ENCODE data around the gene PLA2G5.

Gene PLA2G5

GRCh38 chr1:20071416-20071815 is 1.4 kb downstream of the PLA2G5 start:
- no peaks in the 10 kb centered on the region for H3K36me3 ChIP-seq (ENCODE audit: control insufficient read depth, insufficient read depth, low read length)
- no peak overlapping the region for H3K4me3 ChIP-seq (ENCODE audit: low read length)
- no peaks in the 10 kb centered on the region for H3K4me1 ChIP-seq (ENCODE audit: control insufficient read depth, insufficient read depth, low read length)
- no peaks in the 10 kb centered on the region for H3K9me3 ChIP-seq (ENCODE audit: control insufficient read depth, low read length)
- H3K27me3 ChIP-seq (ENCODE audit: control insufficient read depth, insufficient read depth, low read length): peaks cover 4% of the 10 kb centered on the region
- H3K9ac ChIP-seq (ENCODE audit: low read length): no peak overlapping the region

DNA sequence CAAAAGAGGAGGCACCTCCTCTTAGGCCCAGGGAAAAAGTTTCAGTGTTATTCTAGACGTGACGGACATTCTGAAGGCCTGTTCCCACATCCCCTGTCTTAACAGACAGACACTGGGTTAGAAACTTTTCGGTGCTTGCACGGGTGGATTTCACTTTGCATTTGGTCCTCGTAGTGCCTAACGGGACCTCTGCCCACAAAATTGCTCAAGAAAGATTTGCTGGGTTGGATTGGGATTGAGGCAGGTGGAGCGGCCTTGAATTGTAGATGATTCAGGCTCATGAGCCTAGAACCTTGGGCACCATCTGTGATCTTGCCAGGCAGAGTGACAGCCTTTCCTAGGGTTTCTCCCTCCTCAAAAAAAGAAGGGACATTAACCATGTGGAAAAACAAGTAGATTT is 2.8 kb downstream of the PLA2G5 start:
- Histone ChIP-seq H3K27me3 (ENCODE audit: control insufficient read depth, insufficient read depth, low read length) (peaks cover 4% of the 10 kb centered on the region), H3K36me3 (ENCODE audit: control insufficient read depth, insufficient read depth, low read length) (no peaks in the 10 kb centered on the region), H3K4me3 (ENCODE audit: low read length) (no peak overlapping the region), H3K9ac (ENCODE audit: low read length) (no peak overlapping the region), H3K4me1 (ENCODE audit: control insufficient read depth, insufficient read depth, low read length) (no peaks in the 10 kb centered on the region), H3K9me3 (ENCODE audit: control insufficient read depth, low read length) (no peaks in the 10 kb centered on the region)

- Histone ChIP-seq H3K4me1 (ENCODE audit: control insufficient read depth, insufficient read depth, low read length) (no peaks in the 10 kb centered on the region), H3K9ac (ENCODE audit: low read length) (no peak overlapping the region), H3K36me3 (ENCODE audit: control insufficient read depth, insufficient read depth, low read length) (no peaks in the 10 kb centered on the region), H3K27me3 (ENCODE audit: control insufficient read depth, insufficient read depth, low read length) (peaks cover 4% of the 10 kb centered on the region), H3K4me3 (ENCODE audit: low read length) (no peak overlapping the region), H3K9me3 (ENCODE audit: control insufficient read depth, low read length) (no peaks in the 10 kb centered on the region)
These were observed 3.3 kb downstream of the PLA2G5 start for GRCh38 chr1:20073256-20073655.

- Histone ChIP-seq H3K36me3 (ENCODE audit: control insufficient read depth, insufficient read depth, low read length) (no peaks in the 10 kb centered on the region), H3K27me3 (ENCODE audit: control insufficient read depth, insufficient read depth, low read length) (peaks cover 4% of the 10 kb centered on the region), H3K9me3 (ENCODE audit: control insufficient read depth, low read length) (no peaks in the 10 kb centered on the region), H3K4me3 (ENCODE audit: low read length) (no peak overlapping the region), H3K4me1 (ENCODE audit: control insufficient read depth, insufficient read depth, low read length) (no peaks in the 10 kb centered on the region), H3K9ac (ENCODE audit: low read length) (no peak overlapping the region)
These were observed 4.2 kb downstream of the PLA2G5 start for GRCh38 chr1:20074055-20074724.

DNA sequence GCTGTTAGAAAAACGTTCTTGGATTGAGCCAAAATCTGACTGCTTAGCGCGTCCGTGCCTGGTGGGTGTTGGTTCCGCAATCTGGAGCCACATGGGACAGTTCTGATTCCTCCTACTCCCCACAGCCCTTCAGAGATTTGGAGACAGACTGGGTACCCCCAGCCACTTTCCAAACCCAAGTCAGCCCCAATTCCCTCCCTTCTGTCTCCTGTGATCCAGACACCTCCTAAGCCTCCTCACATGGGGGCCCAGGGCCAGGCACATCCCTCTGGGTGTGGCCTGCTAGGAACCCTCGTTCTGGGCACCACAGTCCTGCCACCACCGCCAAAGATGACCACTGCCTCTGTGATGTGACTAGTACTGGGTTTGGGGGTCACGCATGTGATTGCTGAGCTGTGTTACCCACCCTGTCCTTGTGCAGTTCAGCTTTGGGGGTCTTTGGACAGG is 4.8 kb downstream of the PLA2G5 start:
- Histone ChIP-seq H3K4me1 (ENCODE audit: control insufficient read depth, insufficient read depth, low read length) (no peaks in the 10 kb centered on the region), H3K9me3 (ENCODE audit: control insufficient read depth, low read length) (no peaks in the 10 kb centered on the region), H3K27me3 (ENCODE audit: control insufficient read depth, insufficient read depth, low read length) (peaks cover 4% of the 10 kb centered on the region), H3K9ac (ENCODE audit: low read length) (no peak overlapping the region), H3K4me3 (ENCODE audit: low read length) (no peak overlapping the region), H3K36me3 (ENCODE audit: control insufficient read depth, insufficient read depth, low read length) (no peaks in the 10 kb centered on the region)

DNA sequence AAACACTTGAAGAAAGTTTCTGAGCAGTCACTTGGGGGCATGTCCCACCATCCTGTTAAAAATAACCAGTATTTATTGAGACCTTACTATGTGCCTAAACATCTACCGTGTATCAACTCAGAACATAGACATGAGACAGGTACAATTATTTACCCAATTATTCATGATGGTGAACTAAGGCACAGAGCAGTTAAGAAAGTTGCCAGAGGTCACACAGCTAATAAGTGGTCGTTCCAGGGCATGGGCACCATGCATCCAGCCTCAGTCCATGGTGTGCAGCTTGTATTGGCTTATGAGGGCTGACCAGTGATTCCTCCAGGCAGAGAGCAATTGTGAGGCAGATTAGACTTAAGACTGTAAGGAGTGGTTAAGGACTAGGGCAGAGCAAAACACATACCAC is 5.4 kb downstream of the PLA2G5 start:
- H3K36me3 ChIP-seq (ENCODE audit: control insufficient read depth, insufficient read depth, low read length): no peaks in the 10 kb centered on the region

GRCh38 chr1:20076223-20076622 is 6.2 kb downstream of the PLA2G5 start:
- no peaks in the 10 kb centered on the region for H3K36me3 ChIP-seq (ENCODE audit: control insufficient read depth, insufficient read depth, low read length)

More for the DNA sequence above, 5.4 kb downstream of the PLA2G5 start:
- Histone ChIP-seq H3K9ac (ENCODE audit: low read length) (no peak overlapping the region), H3K4me1 (ENCODE audit: control insufficient read depth, insufficient read depth, low read length) (no peaks in the 10 kb centered on the region), H3K9me3 (ENCODE audit: control insufficient read depth, low read length) (no peaks in the 10 kb centered on the region), H3K27me3 (ENCODE audit: control insufficient read depth, insufficient read depth, low read length) (peaks cover 4% of the 10 kb centered on the region), H3K4me3 (ENCODE audit: low read length) (no peak overlapping the region)

GRCh38 chr1:20076710-20077461 is 6.9 kb downstream of the PLA2G5 start:
- Histone ChIP-seq H3K4me3 (ENCODE audit: low read length) (no peak overlapping the region), H3K9ac (ENCODE audit: low read length) (no peak overlapping the region), H3K27me3 (ENCODE audit: control insufficient read depth, insufficient read depth, low read length) (peaks cover 4% of the 10 kb centered on the region), H3K9me3 (ENCODE audit: control insufficient read depth, low read length) (no peaks in the 10 kb centered on the region), H3K36me3 (ENCODE audit: control insufficient read depth, insufficient read depth, low read length) (no peaks in the 10 kb centered on the region), H3K4me1 (ENCODE audit: control insufficient read depth, insufficient read depth, low read length) (no peaks in the 10 kb centered on the region)

More at GRCh38 chr1:20076223-20076622, 6.2 kb downstream of the PLA2G5 start:
- H3K4me3 ChIP-seq (ENCODE audit: low read length): no peak overlapping the region
- no peaks in the 10 kb centered on the region for H3K9me3 ChIP-seq (ENCODE audit: control insufficient read depth, low read length)
- peaks cover 4% of the 10 kb centered on the region for H3K27me3 ChIP-seq (ENCODE audit: control insufficient read depth, insufficient read depth, low read length)
- no peak overlapping the region for H3K9ac ChIP-seq (ENCODE audit: low read length)
- no peaks in the 10 kb centered on the region for H3K4me1 ChIP-seq (ENCODE audit: control insufficient read depth, insufficient read depth, low read length)

GRCh38 chr1:20078171-20078651 is 8.2 kb downstream of the PLA2G5 start:
- Histone ChIP-seq H3K9me3 (ENCODE audit: control insufficient read depth, low read length) (no peaks in the 10 kb centered on the region), H3K9ac (ENCODE audit: low read length) (no peak overlapping the region), H3K27me3 (ENCODE audit: control insufficient read depth, insufficient read depth, low read length) (no peaks in the 10 kb centered on the region), H3K4me1 (ENCODE audit: control insufficient read depth, insufficient read depth, low read length) (no peaks in the 10 kb centered on the region), H3K36me3 (ENCODE audit: control insufficient read depth, insufficient read depth, low read length) (no peaks in the 10 kb centered on the region), H3K4me3 (ENCODE audit: low read length) (no peak overlapping the region)

DNA sequence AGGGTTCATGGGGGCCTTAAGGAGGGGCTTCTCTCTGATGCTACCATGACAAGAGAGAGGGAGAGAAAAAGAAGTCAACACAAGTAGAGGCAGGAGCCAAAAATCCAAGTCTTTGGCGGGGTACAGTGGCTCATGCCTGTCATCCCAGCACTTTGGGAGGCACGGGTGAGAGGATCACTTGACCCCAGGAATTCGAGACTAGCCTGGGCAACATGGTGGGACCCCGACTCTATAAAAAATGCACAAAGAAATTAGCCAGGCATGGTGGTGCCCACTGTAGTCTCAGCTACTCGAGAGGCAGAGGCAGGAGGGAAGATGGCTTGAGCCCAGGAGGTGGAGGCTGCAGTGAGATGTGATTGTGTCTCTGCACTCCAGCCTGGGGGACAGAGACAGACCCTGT is 8.7 kb downstream of the PLA2G5 start:
- no peaks in the 10 kb centered on the region for H3K9me3 ChIP-seq (ENCODE audit: control insufficient read depth, low read length)
- no peaks in the 10 kb centered on the region for H3K4me1 ChIP-seq (ENCODE audit: control insufficient read depth, insufficient read depth, low read length)
- H3K36me3 ChIP-seq (ENCODE audit: control insufficient read depth, insufficient read depth, low read length): no peaks in the 10 kb centered on the region
- H3K4me3 ChIP-seq (ENCODE audit: low read length): no peak overlapping the region
- H3K9ac ChIP-seq (ENCODE audit: low read length): no peak overlapping the region
- H3K27me3 ChIP-seq (ENCODE audit: control insufficient read depth, insufficient read depth, low read length): no peaks in the 10 kb centered on the region

GRCh38 chr1:20079661-20080305 is 9.8 kb downstream of the PLA2G5 start:
- Histone ChIP-seq H3K4me3 (ENCODE audit: low read length) (no peak overlapping the region), H3K9me3 (ENCODE audit: control insufficient read depth, low read length) (no peaks in the 10 kb centered on the region), H3K4me1 (ENCODE audit: control insufficient read depth, insufficient read depth, low read length) (no peaks in the 10 kb centered on the region), H3K27me3 (ENCODE audit: control insufficient read depth, insufficient read depth, low read length) (no peaks in the 10 kb centered on the region), H3K36me3 (ENCODE audit: control insufficient read depth, insufficient read depth, low read length) (no peaks in the 10 kb centered on the region), H3K9ac (ENCODE audit: low read length) (no peak overlapping the region)

All from mucosa of stomach (tissue), 1 donor.